ENCODE results near the gene CRY2.

Gene CRY2

GRCh38 chr11:45876401-45876800, 29.1 kb downstream of the CRY2 start:
- in situ Hi-C loops (cut with MboI; ENCODE audit: low sequenced_read_pairs), result no loop called here

- in situ Hi-C loops (cut with MboI; ENCODE audit: low sequenced_read_pairs), result no loop called here
Measured at GRCh38 chr11:45877221-45877620, 29.9 kb downstream of the CRY2 start.

- in situ Hi-C loops (cut with MboI; ENCODE audit: low sequenced_read_pairs), result no loop called here
Measured at GRCh38 chr11:45877845-45878244, 30.6 kb downstream of the CRY2 start.

GRCh38 chr11:45879803-45880686, 32.8 kb downstream of the CRY2 start:
- in situ Hi-C loops (cut with MboI; ENCODE audit: low sequenced_read_pairs), result no loop called here

- in situ Hi-C loops (cut with MboI; ENCODE audit: low sequenced_read_pairs), result no loop called here
Measured at GRCh38 chr11:45880772-45881570, 33.7 kb downstream of the CRY2 start.

- in situ Hi-C loops (cut with MboI; ENCODE audit: low sequenced_read_pairs), result no loop called here
Measured at GRCh38 chr11:45881708-45882368, 34.6 kb downstream of the CRY2 start.

GRCh38 chr11:45884596-45885185, 37.4 kb downstream of the CRY2 start:
- in situ Hi-C loops (cut with MboI; ENCODE audit: low sequenced_read_pairs), result no loop called here

- in situ Hi-C loops (cut with MboI; ENCODE audit: low sequenced_read_pairs), result no loop called here
Measured at GRCh38 chr11:45885274-45885920, 38.1 kb downstream of the CRY2 start, which contains the start of gene MAPK8IP1. TSS of gene MAPK8IP1 (plus strand) at chr11:45885651. CDS start at chr11:45885821, 170 bp downstream.

- in situ Hi-C loops (cut with MboI; ENCODE audit: low sequenced_read_pairs), result no loop called here
Measured at GRCh38 chr11:45885921-45886721, 38.8 kb downstream of the CRY2 start.

- in situ Hi-C loops (cut with MboI; ENCODE audit: low sequenced_read_pairs), result no loop called here
Measured at GRCh38 chr11:45886816-45887520, 39.7 kb downstream of the CRY2 start.

GRCh38 chr11:45887587-45887986, 40.3 kb downstream of the CRY2 start:
- in situ Hi-C loops (cut with MboI; ENCODE audit: low sequenced_read_pairs), result no loop called here

GRCh38 chr11:45889555-45889954, 42.3 kb downstream of the CRY2 start:
- in situ Hi-C loops (cut with MboI; ENCODE audit: low sequenced_read_pairs), result no loop called here

GRCh38 chr11:45889966-45890365, 42.7 kb downstream of the CRY2 start:
- in situ Hi-C loops (cut with MboI; ENCODE audit: low sequenced_read_pairs), result no loop called here

GRCh38 chr11:45890886-45891550, 43.7 kb downstream of the CRY2 start:
- in situ Hi-C loops (cut with MboI; ENCODE audit: low sequenced_read_pairs), result no loop called here

GRCh38 chr11:45892856-45893255, 45.6 kb downstream of the CRY2 start:
- in situ Hi-C loops (cut with MboI; ENCODE audit: low sequenced_read_pairs), result no loop called here

- in situ Hi-C loops (cut with MboI; ENCODE audit: low sequenced_read_pairs), result no loop called here
Measured at GRCh38 chr11:45894555-45895247, 47.4 kb downstream of the CRY2 start.

GRCh38 chr11:45895553-45896259, 48.4 kb downstream of the CRY2 start:
- in situ Hi-C loops (cut with MboI; ENCODE audit: low sequenced_read_pairs), result no loop called here
